ENCODE results near the gene KATNA1.

Gene KATNA1

GRCh38 chr6:149586149-149586548 is 62.4 kb downstream of the KATNA1 start:
- Histone ChIP-seq H3K9me3 (ENCODE audit: low read length) (no peaks in the 10 kb centered on the region), H3K4me2 (ENCODE audit: low read length) (no peak overlapping the region), H3K27ac (ENCODE audit: low read depth, low read length, poor library complexity, severe bottlenecking) (no peak overlapping the region), H3F3A (ENCODE audit: insufficient read depth, low read length) (peaks cover 5% of the 10 kb centered on the region; the same call in 1 of the 2 replicates), H3K9me2 (ENCODE audit: low read depth, low read length) (no peaks in the 10 kb centered on the region), H3K4me3 (ENCODE audit: low read depth, low read length, poor library complexity, severe bottlenecking) (no peak overlapping the region), H3K27me3 (ENCODE audit: insufficient read depth, low read length) (no peaks in the 10 kb centered on the region), H4K20me1 (ENCODE audit: insufficient read depth, low read length) (no peaks in the 10 kb centered on the region), H3K4me1 (ENCODE audit: insufficient read depth, low read length, severe bottlenecking) (no peaks in the 10 kb centered on the region), H3K79me2 (ENCODE audit: insufficient read depth, low read length) (no peaks in the 10 kb centered on the region), H2AFZ (ENCODE audit: low read length) (no peak overlapping the region), H3K9ac (ENCODE audit: low read length) (no peak overlapping the region), H3K36me3 (ENCODE audit: insufficient read depth, low read length) (peaks cover 76% of the 10 kb centered on the region)
- TF ChIP-seq EZH2 (IDR thresholded peaks at IDR 0.05; ENCODE audit: borderline replicate concordance, low read length) = no peak
- no peak for TF ChIP-seq CTCF (IDR thresholded peaks at IDR 0.05; ENCODE audit: low read length)

GRCh38 chr6:149581349-149581748 is 67.2 kb downstream of the KATNA1 start:
- no peaks in the 10 kb centered on the region for H3K79me2 ChIP-seq (ENCODE audit: insufficient read depth, low read length)
- H4K20me1 ChIP-seq (ENCODE audit: insufficient read depth, low read length) = no peaks in the 10 kb centered on the region
- peaks cover 5% of the 10 kb centered on the region; the same call in 1 of the 2 replicates for H3F3A ChIP-seq (ENCODE audit: insufficient read depth, low read length)
- no peak overlapping the region for H3K4me3 ChIP-seq (ENCODE audit: low read depth, low read length, poor library complexity, severe bottlenecking)
- no peak overlapping the region for H3K27ac ChIP-seq (ENCODE audit: low read depth, low read length, poor library complexity, severe bottlenecking)
- no peaks in the 10 kb centered on the region for H3K9me3 ChIP-seq (ENCODE audit: low read length)
- no peaks in the 10 kb centered on the region for H3K9me2 ChIP-seq (ENCODE audit: low read depth, low read length)
- H3K4me1 ChIP-seq (ENCODE audit: insufficient read depth, low read length, severe bottlenecking) = no peaks in the 10 kb centered on the region
- TF ChIP-seq CTCF (IDR thresholded peaks at IDR 0.05; ENCODE audit: low read length) (no peak), EZH2 (IDR thresholded peaks at IDR 0.05; ENCODE audit: borderline replicate concordance, low read length) (no peak)
- H3K4me2 ChIP-seq (ENCODE audit: low read length) = no peak overlapping the region
- peaks cover 72% of the 10 kb centered on the region for H3K36me3 ChIP-seq (ENCODE audit: insufficient read depth, low read length)
- no peak overlapping the region for H3K9ac ChIP-seq (ENCODE audit: low read length)
- no peak overlapping the region for H2AFZ ChIP-seq (ENCODE audit: low read length)
- no peaks in the 10 kb centered on the region for H3K27me3 ChIP-seq (ENCODE audit: insufficient read depth, low read length)

- Histone ChIP-seq H3K9ac (ENCODE audit: low read length) (no peak overlapping the region), H3K4me1 (ENCODE audit: insufficient read depth, low read length, severe bottlenecking) (no peaks in the 10 kb centered on the region), H3K79me2 (ENCODE audit: insufficient read depth, low read length) (no peaks in the 10 kb centered on the region), H3K27me3 (ENCODE audit: insufficient read depth, low read length) (no peaks in the 10 kb centered on the region), H3K9me3 (ENCODE audit: low read length) (no peaks in the 10 kb centered on the region), H3K9me2 (ENCODE audit: low read depth, low read length) (no peaks in the 10 kb centered on the region), H4K20me1 (ENCODE audit: insufficient read depth, low read length) (no peaks in the 10 kb centered on the region), H3K4me2 (ENCODE audit: low read length) (no peak overlapping the region), H3K4me3 (ENCODE audit: low read depth, low read length, poor library complexity, severe bottlenecking) (no peak overlapping the region), H3F3A (ENCODE audit: insufficient read depth, low read length) (peaks cover 5% of the 10 kb centered on the region; the same call in 1 of the 2 replicates), H2AFZ (ENCODE audit: low read length) (no peak overlapping the region), H3K36me3 (ENCODE audit: insufficient read depth, low read length) (peaks cover 72% of the 10 kb centered on the region), H3K27ac (ENCODE audit: low read depth, low read length, poor library complexity, severe bottlenecking) (no peak overlapping the region)
- TF ChIP-seq CTCF (IDR thresholded peaks at IDR 0.05; ENCODE audit: low read length) (no peak), EZH2 (IDR thresholded peaks at IDR 0.05; ENCODE audit: borderline replicate concordance, low read length) (no peak)
Observed at GRCh38 chr6:149580880-149581279, 67.6 kb downstream of the KATNA1 start.
